Sigmoid colon (tissue), 7 donors: Measurements from ENCODE around the gene UBALD1. TPM values are rescaled to one million over a fixed set of nuclear protein-coding genes. Genes with fewer than 3 reads are reported as not detected.

Experiments used
- DNase-seq: peaks from one replicate; pipeline ENCODE4 v3.0.0-alpha.2; 2019
- H3K27ac ChIP-seq, 4 donors: fragments of 200-600 bp; sonication (generic); one replicate each; pipeline ENCODE4 v1.5.1; 2016 to 2019; ENCODE audit warnings: mild to moderate bottlenecking in 1 of 4
- H3K27me3 ChIP-seq, 3 donors: fragments of 200-600 bp; sonication (generic); one replicate each; pipeline ENCODE4 v1.5.1; 2019; ENCODE audit warnings: mild to moderate bottlenecking in 1 of 3
- H3K36me3 ChIP-seq, 4 donors: fragments of 200-600 bp; sonication (generic); one replicate each; pipeline ENCODE4 v1.5.1; 2016 to 2019
- H3K4me1 ChIP-seq, 4 donors: fragments of 200-600 bp; sonication (generic); one replicate each; pipeline ENCODE4 v1.5.1; 2017 to 2019
- H3K4me3 ChIP-seq, 4 donors: fragments of 200-600 bp; sonication (generic); one replicate each; pipeline ENCODE4 v1.5.1; 2017 to 2019; ENCODE audit warnings: mild to moderate bottlenecking in 2 of 4, moderate library complexity in 1 of 4
- H3K9me3 ChIP-seq, 4 donors: fragments of 200-600 bp in 3 of 4; sonication (generic) in 3 of 4; one replicate each; pipeline versions ENCODE4 v1.5.1 to v1.6.1; 2013 to 2019
- EP300 ChIP-seq, 4 donors: sonication (generic); formaldehyde crosslinking; IDR thresholded peaks; one replicate each; pipeline ENCODE4 v1.6.1; 2017; ENCODE audit warnings: antibody characterized with exemption in 4 of 4
- POLR2A ChIP-seq, 2 donors: fragments of 450-650 bp; IDR thresholded peaks; one replicate each; pipeline ENCODE4 v1.6.1; 2016; ENCODE audit warnings: antibody characterized with exemption in 2 of 2, mild to moderate bottlenecking in 2 of 2, moderate library complexity in 2 of 2
- POLR2AphosphoS5 ChIP-seq, 4 donors: sonication (generic); formaldehyde crosslinking; IDR thresholded peaks; one replicate each; pipeline ENCODE4 v1.6.1; 2017; ENCODE audit warnings: antibody characterized with exemption in 4 of 4
- WGBS, 2 donors: extraction: QIAGEN DNeasy Blood & Tissue Kit; methylation state at CpG; one replicate each; pipeline ENCODE4 v1.1.7; 2013; 5-methylcytosine and 5-hydroxymethylcytosine counted together
- intact Hi-C: fragments of 100-400 bp; cut with DNase I; formaldehyde crosslinking; loops from one replicate; pipeline ENCODE4 v1.15.1; 2023
- polyA plus RNA-seq, 3 donors: library from polyadenylated mRNA; stranded (reverse); fragments of 200-250 nt; gene quantifications; one replicate each; pipeline ENCODE4 v1.2.3, GENCODE V29; 2013
- total RNA-seq, 4 donors: library from RNA; depleted of rRNA; stranded (reverse); fragments of >200 nt; gene quantifications; one replicate each; pipeline ENCODE4 v1.1.0, GENCODE V29; 2016
- TF ChIP-seq, protein P1 (sequence below), 4 experiments: fragments of 450-650 bp in 3 of 4; fragments of 200-600 bp in 1 of 4; IDR thresholded peaks; one replicate each; pipeline ENCODE4 v1.5.1; 2016 to 2019; ENCODE audit warnings: antibody characterized with exemption in 4 of 4, mild to moderate bottlenecking in 3 of 4, moderate library complexity in 2 of 4
- donor health status: healthy with polysubstance abuse.
- donor health status: Bipolar disorder and iron deficiency.
- donor health status: healthy.

The UBALD1 gene
- total and polyA plus RNA-seq, 7 donors = 7.6 to 22.9 (median 12.6) TPM

- intact Hi-C loops = no loop called here
- H3K4me3 ChIP-seq = no peak overlapping the region
- H3K27ac ChIP-seq = no peak overlapping the region
- peaks cover 0 to 18% (median 8%) of the 10 kb centered on the region in 4 donors for H3K4me1 ChIP-seq
- H3K36me3 ChIP-seq = peaks cover 0 to 18% (median 3%) of the 10 kb centered on the region in 4 donors
- no peaks in the 10 kb centered on the region for H3K9me3 ChIP-seq
- TF ChIP-seq, protein P1, sequence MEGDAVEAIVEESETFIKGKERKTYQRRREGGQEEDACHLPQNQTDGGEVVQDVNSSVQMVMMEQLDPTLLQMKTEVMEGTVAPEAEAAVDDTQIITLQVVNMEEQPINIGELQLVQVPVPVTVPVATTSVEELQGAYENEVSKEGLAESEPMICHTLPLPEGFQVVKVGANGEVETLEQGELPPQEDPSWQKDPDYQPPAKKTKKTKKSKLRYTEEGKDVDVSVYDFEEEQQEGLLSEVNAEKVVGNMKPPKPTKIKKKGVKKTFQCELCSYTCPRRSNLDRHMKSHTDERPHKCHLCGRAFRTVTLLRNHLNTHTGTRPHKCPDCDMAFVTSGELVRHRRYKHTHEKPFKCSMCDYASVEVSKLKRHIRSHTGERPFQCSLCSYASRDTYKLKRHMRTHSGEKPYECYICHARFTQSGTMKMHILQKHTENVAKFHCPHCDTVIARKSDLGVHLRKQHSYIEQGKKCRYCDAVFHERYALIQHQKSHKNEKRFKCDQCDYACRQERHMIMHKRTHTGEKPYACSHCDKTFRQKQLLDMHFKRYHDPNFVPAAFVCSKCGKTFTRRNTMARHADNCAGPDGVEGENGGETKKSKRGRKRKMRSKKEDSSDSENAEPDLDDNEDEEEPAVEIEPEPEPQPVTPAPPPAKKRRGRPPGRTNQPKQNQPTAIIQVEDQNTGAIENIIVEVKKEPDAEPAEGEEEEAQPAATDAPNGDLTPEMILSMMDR (IDR thresholded peaks at IDR 0.05) = no peak
- no peak for TF ChIP-seq POLR2A (IDR thresholded peaks at IDR 0.05)
- TF ChIP-seq POLR2AphosphoS5 (IDR thresholded peaks at IDR 0.05) = no peak
- TF ChIP-seq EP300 (IDR thresholded peaks at IDR 0.05) = no peak
- no peaks in the 10 kb centered on the region for H3K27me3 ChIP-seq
- 88 to 91% methylated on average over 21 of the region's 21 CpGs for WGBS, 2 donors
- DNase-seq = no peak
Measured at GRCh38 chr16:4637501-4638166, 22.9 kb upstream of the UBALD1 start.

- TF ChIP-seq POLR2AphosphoS5 (IDR thresholded peaks at IDR 0.05) (no peak), EP300 (IDR thresholded peaks at IDR 0.05) (no peak), POLR2A (IDR thresholded peaks at IDR 0.05) (no peak)
- TF ChIP-seq, protein P1 (IDR thresholded peaks at IDR 0.05) = no peak
- Histone ChIP-seq H3K27me3 (no peaks in the 10 kb centered on the region), H3K4me1 (peaks cover 0 to 18% (median 7%) of the 10 kb centered on the region in 4 donors), H3K4me3 (no peak overlapping the region), H3K9me3 (peaks cover 0 to 2% (median 0%) of the 10 kb centered on the region in 4 donors), H3K27ac (no peak overlapping the region), H3K36me3 (peaks cover 0 to 18% (median 3%) of the 10 kb centered on the region in 4 donors)
- WGBS, 2 donors = 94% methylated on average over 13 of the region's 13 CpGs
- DNase-seq = no peak
- intact Hi-C loops = no loop called here
Measured at GRCh38 chr16:4636196-4636595, 21.5 kb upstream of the UBALD1 start.

- no peak for TF ChIP-seq POLR2A (IDR thresholded peaks at IDR 0.05)
- TF ChIP-seq EP300 (IDR thresholded peaks at IDR 0.05) = no peak
- intact Hi-C loops = no loop called here
- Histone ChIP-seq H3K4me1 (peaks cover 0 to 13% (median 0%) of the 10 kb centered on the region in 4 donors), H3K4me3 (no peak overlapping the region), H3K36me3 (peaks cover 0 to 18% (median 3%) of the 10 kb centered on the region in 4 donors), H3K9me3 (peaks cover 0 to 4% (median 0%) of the 10 kb centered on the region in 4 donors), H3K27ac (no peak overlapping the region), H3K27me3 (no peaks in the 10 kb centered on the region)
- 90 to 93% methylated on average over 12 of the region's 12 CpGs for WGBS, 2 donors
- no peak for DNase-seq
Measured at GRCh38 chr16:4634768-4635167, 20.1 kb upstream of the UBALD1 start.

DNA sequence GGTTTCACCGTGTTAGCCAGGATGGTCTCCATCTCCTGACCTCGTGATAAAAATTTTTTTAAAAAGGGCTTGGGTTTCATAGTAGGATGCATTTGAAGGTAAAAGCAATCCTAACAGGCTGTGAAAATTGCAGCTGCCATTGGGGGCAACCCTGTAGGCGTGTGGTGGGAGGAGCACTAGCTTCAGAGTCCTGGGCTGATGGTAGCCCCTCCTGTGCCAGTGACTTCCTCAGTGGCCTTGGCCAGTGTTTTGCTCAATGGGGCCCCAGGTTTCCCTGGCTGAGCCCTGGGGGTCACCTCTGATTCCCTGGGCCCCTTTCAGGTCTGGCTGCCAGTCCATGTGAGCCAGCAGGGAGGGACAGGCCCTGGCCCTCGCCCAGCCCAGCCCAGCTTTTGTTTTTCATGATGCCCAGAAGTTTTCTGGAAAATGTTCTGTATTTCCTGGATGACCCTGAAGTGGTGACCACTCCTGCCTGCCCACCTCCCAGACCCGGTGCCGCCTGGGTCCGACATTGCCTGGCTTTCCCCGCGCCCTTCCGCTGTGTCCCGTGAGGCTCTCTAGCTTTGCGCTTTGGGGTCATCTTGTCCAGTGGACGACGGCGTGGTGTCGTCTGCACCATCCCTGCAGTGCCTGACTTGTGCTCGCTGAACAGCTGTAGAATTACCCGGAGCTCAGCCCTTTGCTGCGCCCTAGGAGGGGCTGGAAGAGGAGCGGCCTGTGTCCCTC lies 19.4 kb upstream of the UBALD1 start:
- Histone ChIP-seq H3K27me3 (no peaks in the 10 kb centered on the region), H3K4me3 (no peak overlapping the region), H3K36me3 (peaks cover 0 to 18% (median 3%) of the 10 kb centered on the region in 4 donors), H3K9me3 (peaks cover 0 to 4% (median 0%) of the 10 kb centered on the region in 4 donors), H3K27ac (no peak overlapping the region), H3K4me1 (peaks cover 0 to 13% (median 0%) of the 10 kb centered on the region in 4 donors)
- DNase-seq = no peak
- TF ChIP-seq POLR2A (IDR thresholded peaks at IDR 0.05) (no peak), EP300 (IDR thresholded peaks at IDR 0.05) (no peak)
- TF ChIP-seq, protein P1 (IDR thresholded peaks at IDR 0.05) = no peak
- 94 to 95% methylated on average over 20 of the region's 20 CpGs for WGBS, 2 donors
- intact Hi-C loops = no loop called here

GRCh38 chr16:4631444-4631843 lies 16.8 kb upstream of the UBALD1 start:
- Histone ChIP-seq H3K4me3 (no peak overlapping the region), H3K4me1 (peaks cover 0 to 9% (median 7%) of the 10 kb centered on the region in 4 donors), H3K9me3 (peaks cover 0 to 4% (median 0%) of the 10 kb centered on the region in 4 donors), H3K27me3 (no peaks in the 10 kb centered on the region), H3K27ac (no peak overlapping the region), H3K36me3 (peaks cover 0 to 13% (median 2%) of the 10 kb centered on the region in 4 donors)
- intact Hi-C loops = no loop called here
- DNase-seq = no peak
- WGBS, 2 donors = 97 to 100% methylated on average over 1 of the region's 1 CpG
- TF ChIP-seq, protein P1 (IDR thresholded peaks at IDR 0.05) = no peak
- TF ChIP-seq EP300 (IDR thresholded peaks at IDR 0.05) (no peak), POLR2A (IDR thresholded peaks at IDR 0.05) (no peak), POLR2AphosphoS5 (IDR thresholded peaks at IDR 0.05) (no peak)
